Measurements from ENCODE around the gene TMEM184C. TPM values are rescaled to one million over a fixed set of nuclear protein-coding genes. Genes with fewer than 3 reads are reported as not detected.

TMEM184C gene
- total and polyA plus RNA-seq, 7 donors: 12.3 to 40.4 (median 18.9) TPM

DNA sequence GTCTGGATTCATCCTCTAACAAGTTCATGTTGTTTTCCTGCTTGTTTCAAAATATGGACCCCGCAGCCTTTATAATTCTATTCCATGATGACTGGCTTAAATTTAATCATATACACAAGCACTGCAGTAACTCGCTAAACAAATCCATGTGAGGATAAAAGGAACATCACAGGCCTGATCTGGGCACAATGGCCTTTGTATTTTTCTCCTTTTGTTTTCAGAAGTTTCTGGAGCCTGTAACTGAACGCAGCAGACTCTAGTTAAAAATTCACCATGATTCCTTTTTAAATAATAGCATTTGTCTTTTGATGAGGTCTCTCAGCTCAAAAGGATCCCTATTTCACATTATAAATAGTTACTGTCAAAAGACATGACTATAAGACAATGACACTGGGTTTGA lies 30.2 kb upstream of the TMEM184C start:
- intact Hi-C loops (cut with DNase I): loop anchor here (5.0 to 10.0 kb wide), 3 partner anchors 422 to 475 kb away; no protein-coding TSS in a partner anchor
- no peak for DNase-seq
- no peaks in the 10 kb centered on the region for H3K4me1 ChIP-seq
- TF ChIP-seq, protein P1, sequence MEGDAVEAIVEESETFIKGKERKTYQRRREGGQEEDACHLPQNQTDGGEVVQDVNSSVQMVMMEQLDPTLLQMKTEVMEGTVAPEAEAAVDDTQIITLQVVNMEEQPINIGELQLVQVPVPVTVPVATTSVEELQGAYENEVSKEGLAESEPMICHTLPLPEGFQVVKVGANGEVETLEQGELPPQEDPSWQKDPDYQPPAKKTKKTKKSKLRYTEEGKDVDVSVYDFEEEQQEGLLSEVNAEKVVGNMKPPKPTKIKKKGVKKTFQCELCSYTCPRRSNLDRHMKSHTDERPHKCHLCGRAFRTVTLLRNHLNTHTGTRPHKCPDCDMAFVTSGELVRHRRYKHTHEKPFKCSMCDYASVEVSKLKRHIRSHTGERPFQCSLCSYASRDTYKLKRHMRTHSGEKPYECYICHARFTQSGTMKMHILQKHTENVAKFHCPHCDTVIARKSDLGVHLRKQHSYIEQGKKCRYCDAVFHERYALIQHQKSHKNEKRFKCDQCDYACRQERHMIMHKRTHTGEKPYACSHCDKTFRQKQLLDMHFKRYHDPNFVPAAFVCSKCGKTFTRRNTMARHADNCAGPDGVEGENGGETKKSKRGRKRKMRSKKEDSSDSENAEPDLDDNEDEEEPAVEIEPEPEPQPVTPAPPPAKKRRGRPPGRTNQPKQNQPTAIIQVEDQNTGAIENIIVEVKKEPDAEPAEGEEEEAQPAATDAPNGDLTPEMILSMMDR (IDR thresholded peaks at IDR 0.05): no peak
- no peak for ATAC-seq
- WGBS, 3 donors: 89 to 90% (median 90%) methylated on average over 3 of the region's 3 CpGs
- H3K9me3 ChIP-seq: no peaks in the 10 kb centered on the region
- no peaks in the 10 kb centered on the region for H3K36me3 ChIP-seq (ENCODE audit: insufficient read depth in 1 of 2, low read depth in 1 of 2)
- H3K27me3 ChIP-seq (ENCODE audit: insufficient read depth in 3 of 3, low read length in 2 of 3): no peaks in the 10 kb centered on the region
- no peak overlapping the region for H3K27ac ChIP-seq
- H3K4me3 ChIP-seq: no peak overlapping the region

DNA sequence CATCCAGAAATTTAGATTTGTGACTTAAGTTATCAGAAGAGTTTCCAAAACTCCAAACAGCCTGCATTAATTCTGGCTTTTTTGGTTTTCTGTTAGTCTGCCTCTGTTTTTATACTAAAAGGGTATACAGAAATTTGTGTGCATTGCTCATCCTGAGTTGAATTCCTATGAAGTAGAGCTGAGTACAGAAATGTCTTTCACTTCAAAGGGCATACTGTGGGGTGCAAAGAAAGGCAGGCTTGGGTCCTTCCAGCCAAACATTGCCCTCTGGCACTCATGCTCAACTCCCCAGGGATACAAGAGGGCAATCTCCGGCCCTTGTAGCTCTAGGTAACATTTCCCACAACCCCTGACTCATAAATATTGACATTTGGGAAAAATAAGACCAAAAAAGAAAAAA lies 27.6 kb upstream of the TMEM184C start:
- Histone ChIP-seq H3K9me3 (no peaks in the 10 kb centered on the region), H3K4me3 (no peak overlapping the region), H3K4me1 (no peaks in the 10 kb centered on the region), H3K27ac (no peak overlapping the region), H3K36me3 (ENCODE audit: insufficient read depth in 1 of 2, low read depth in 1 of 2) (no peaks in the 10 kb centered on the region), H3K27me3 (ENCODE audit: insufficient read depth in 3 of 3, low read length in 2 of 3) (no peaks in the 10 kb centered on the region)
- intact Hi-C loops (cut with DNase I): loop anchor here (5.0 to 10.0 kb wide), 3 partner anchors 425 to 477 kb away; no protein-coding TSS in a partner anchor
- ATAC-seq (no peak), DNase-seq (no peak)
- TF ChIP-seq, protein P1 (IDR thresholded peaks at IDR 0.05): no peak
- 46 to 57% (median 57%) methylated on average over 1 of the region's 1 CpG for WGBS, 3 donors

DNA sequence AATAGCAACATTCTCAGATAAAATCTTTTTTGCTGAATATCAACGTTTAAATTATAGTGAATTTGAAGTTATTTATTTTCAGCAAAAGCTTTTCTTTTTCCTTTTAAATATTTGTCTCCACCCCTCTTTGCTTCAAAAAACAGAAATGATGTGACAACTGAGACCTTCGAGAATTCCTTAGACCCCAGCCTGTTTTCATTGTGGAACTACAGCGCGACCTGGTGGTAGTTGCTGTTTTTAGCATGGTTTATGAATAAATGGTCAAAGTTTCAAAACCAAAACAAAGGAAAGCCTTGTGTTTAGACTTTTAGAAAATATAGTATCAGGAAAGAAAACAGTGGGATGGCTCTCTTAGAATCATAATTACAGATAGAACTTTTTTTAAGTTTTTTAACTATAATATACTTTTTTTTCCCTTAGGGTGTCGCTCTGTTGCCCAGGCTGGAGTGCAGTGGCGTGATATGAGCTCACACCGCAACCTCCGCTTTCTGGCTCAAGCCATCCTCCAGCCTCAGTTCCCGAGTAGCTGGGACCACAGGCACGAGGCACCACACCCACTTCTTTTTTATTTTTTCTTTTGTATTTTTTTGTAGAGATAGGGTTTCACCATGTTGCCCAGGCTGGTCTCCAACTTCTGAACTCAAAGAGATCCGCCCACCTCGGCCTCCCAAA lies 26.8 kb upstream of the TMEM184C start:
- TF ChIP-seq, protein P1 (IDR thresholded peaks at IDR 0.05): peak; percentile 58
- DNase-seq (peak; percentile 23 to 52), ATAC-seq (no peak)
- Histone ChIP-seq H3K36me3 (ENCODE audit: insufficient read depth in 1 of 2, low read depth in 1 of 2) (no peaks in the 10 kb centered on the region), H3K4me3 (no peak overlapping the region), H3K9me3 (no peaks in the 10 kb centered on the region), H3K27ac (no peak overlapping the region), H3K4me1 (no peaks in the 10 kb centered on the region), H3K27me3 (ENCODE audit: insufficient read depth in 3 of 3, low read length in 2 of 3) (no peaks in the 10 kb centered on the region)
- WGBS, 3 donors: 41 to 47% (median 45%) methylated on average over 12 of the region's 12 CpGs
- intact Hi-C loops (cut with DNase I): loop anchor here in 1 of 2 donors (2.0 kb wide), 1 partner anchor 72 kb away; no protein-coding TSS in a partner anchor

DNA sequence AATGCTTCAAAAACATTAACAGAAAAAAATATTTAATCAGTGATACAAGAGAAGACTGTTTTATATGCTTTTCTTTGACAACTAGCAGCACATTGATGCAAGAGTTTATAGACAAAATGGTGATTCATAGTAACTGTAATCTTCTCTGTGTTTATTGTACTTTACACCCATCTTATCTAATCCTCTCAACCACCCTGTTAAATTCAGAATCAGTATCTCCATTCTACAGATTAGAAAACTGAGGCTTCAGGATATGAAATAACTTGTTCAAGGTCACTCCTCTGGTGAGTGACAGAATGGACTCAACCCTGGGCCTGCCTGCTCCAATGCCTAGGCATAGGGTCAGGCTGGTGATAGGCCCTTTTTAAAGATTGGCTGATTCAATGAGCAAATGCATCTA lies 26.1 kb upstream of the TMEM184C start:
- Histone ChIP-seq H3K27ac (no peak overlapping the region), H3K4me3 (no peak overlapping the region), H3K9me3 (no peaks in the 10 kb centered on the region), H3K4me1 (no peaks in the 10 kb centered on the region), H3K27me3 (ENCODE audit: insufficient read depth in 3 of 3, low read length in 2 of 3) (no peaks in the 10 kb centered on the region), H3K36me3 (ENCODE audit: insufficient read depth in 1 of 2, low read depth in 1 of 2) (no peaks in the 10 kb centered on the region)
- DNase-seq (no peak), ATAC-seq (no peak)
- intact Hi-C loops (cut with DNase I): loop anchor here in 1 of 2 donors (2.0 kb wide), 1 partner anchor 72 kb away; no protein-coding TSS in a partner anchor
- TF ChIP-seq, protein P1 (IDR thresholded peaks at IDR 0.05): no peak

DNA sequence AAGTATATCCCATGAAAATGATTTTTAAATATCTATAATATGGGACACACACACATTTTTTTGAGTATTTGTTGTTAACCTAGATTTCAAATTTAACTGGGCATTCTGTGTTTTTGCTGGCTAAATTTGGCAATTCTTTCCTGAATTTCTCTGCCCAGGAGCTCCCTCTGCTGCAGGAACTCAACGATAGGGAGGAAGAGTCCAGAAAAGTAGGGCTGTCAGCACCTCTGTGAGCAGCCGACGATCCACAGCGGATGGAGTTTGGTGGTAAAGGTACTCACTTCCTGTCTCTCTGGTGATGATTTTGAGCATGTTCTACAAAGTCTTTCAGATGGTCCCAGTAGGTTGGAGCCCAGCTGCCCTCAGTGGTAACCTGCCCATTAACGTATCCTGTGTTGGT lies 23.1 kb upstream of the TMEM184C start:
- ATAC-seq (no peak), DNase-seq (no peak)
- WGBS, 3 donors: 49 to 66% (median 51%) methylated on average over 5 of the region's 5 CpGs
- no peaks in the 10 kb centered on the region for H3K9me3 ChIP-seq
- TF ChIP-seq, protein P1 (IDR thresholded peaks at IDR 0.05): no peak
- H3K4me1 ChIP-seq: no peaks in the 10 kb centered on the region
- no peaks in the 10 kb centered on the region for H3K36me3 ChIP-seq (ENCODE audit: insufficient read depth in 1 of 2, low read depth in 1 of 2)
- intact Hi-C loops (cut with DNase I): no loop called here
- no peaks in the 10 kb centered on the region for H3K27me3 ChIP-seq (ENCODE audit: insufficient read depth in 3 of 3, low read length in 2 of 3)
- no peak overlapping the region for H3K27ac ChIP-seq
- H3K4me3 ChIP-seq: no peak overlapping the region

All from psoas muscle (tissue), 8 donors.